GM19455 (cell line): Measurements from ENCODE around the gene BLID.

Experiments used
- ATAC-seq: cut with Tn5 transposase; IDR thresholded peaks from one replicate; pipeline ENCODE4 v1.9.1; 2021; ENCODE audit not compliant: unreplicated experiment

BLID gene

GRCh38 chr11:122107045-122107444 lies 9.0 kb downstream of the BLID start:
- no peak for ATAC-seq

DNA sequence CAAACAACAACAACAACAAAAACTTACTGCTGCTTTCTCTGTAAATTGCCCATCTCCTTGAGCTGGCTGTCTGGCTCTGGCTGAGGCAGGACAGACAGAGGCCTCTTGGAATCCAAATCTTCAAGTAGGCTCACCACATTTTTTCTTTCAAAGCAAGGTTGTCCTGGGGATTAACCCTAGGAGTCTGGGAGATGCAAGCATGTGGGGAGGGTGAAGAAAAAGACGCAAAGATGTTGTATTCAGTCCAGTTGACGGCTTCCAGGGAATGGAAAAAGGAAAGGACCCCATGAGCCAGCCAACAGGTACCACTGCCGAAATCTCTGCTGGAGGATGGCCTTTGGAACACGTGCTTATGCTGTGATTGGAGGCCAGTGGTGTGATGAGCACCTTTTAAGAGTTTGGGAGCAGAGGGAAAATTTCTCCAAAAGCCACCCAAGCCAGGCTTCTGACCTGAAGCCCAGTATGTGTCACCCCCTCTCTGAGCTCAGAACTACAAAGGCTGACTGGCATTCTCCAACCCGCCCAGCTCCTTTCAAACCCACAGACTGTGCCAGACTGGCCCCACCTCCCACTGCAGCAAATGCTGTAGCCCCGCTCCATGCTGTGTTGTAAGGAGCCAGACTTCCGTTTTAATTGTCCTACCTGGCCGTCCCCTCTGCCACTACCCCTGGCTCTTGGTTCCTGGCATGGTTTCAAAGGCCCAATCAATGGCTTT lies 10.8 kb downstream of the BLID start:
- no peak for ATAC-seq

DNA sequence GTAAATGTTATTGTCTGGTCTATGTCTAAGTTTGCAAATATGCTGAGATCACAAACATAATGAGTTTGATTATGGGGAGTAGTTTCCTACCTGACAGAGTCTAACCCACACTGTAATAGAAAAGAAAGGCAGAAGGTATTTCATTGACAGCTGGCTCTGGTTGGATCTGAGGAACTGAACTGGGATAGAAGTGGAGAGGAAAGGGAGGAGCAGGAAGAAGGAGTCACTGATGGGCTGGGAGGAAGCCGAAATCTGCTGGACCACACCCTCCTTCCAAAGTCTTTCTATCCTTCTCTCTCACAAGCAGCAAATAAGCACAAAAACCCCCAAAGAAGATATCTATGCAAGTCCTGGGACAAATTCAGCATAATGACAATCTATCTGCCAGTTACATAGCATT lies 11.7 kb downstream of the BLID start:
- ATAC-seq: no peak

- no peak for ATAC-seq
Observed at GRCh38 chr11:122103726-122104125, 12.3 kb downstream of the BLID start.

DNA sequence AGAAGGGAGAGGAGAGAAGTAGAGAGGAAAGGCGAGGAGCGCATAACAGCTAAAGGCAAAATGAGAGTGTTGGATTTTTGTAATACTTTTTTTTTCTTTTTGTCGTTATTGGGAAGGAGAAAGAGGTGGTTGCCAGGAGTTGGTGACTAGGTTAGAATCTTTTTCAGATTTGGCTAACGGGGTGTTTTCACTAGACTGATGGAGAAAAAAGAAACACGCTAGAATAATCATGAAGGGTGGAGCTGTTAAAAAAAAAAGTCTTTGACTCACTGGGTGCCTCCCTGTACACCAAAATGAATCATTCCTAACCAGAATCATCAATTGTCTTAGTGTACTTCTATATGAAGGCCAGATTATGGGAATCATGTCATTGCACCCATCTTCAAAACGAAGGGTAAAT lies 12.7 kb downstream of the BLID start:
- ATAC-seq: no peak

GRCh38 chr11:122102426-122102825 lies 13.6 kb downstream of the BLID start:
- no peak for ATAC-seq

GRCh38 chr11:122101625-122102291 lies 14.3 kb downstream of the BLID start:
- no peak for ATAC-seq

- ATAC-seq: no peak
Observed at GRCh38 chr11:122100756-122101080, 15.3 kb downstream of the BLID start.

DNA sequence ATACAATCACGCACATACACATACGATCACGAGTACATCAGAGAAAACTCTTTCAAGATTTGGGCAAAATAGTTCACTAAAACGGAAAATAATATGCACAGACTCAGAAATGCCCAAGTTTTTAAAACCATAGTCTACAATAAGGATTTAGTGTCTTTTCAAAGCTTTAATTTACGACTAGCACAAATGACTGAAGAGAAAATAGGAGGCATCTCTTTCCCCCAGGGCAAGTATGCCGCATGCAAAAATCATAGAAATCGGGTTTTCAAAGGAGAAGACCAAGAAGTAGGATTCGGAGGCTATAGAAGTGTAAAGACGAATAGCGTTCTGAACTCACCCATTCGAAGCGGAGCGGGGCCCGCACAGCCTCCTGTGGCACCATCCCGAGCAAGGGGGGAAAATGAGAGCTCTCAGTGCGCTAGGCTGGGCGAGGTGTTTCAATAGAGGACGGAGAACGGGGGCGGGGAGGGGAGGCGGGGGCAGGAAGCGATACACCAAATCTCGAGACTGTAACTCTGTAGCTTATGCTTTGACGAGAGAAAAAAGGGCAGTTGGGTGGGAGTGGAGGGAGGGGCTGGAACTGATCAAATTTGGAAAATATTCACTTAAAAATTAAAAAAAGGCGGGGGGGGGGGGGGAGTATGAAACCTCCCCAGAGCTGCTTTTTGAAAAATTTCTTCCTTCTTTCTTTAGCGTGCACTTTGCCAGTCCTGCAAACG lies 15.8 kb downstream of the BLID start:
- no peak for ATAC-seq

- ATAC-seq: no peak
Observed at GRCh38 chr11:122099374-122100036, 16.5 kb downstream of the BLID start.

DNA sequence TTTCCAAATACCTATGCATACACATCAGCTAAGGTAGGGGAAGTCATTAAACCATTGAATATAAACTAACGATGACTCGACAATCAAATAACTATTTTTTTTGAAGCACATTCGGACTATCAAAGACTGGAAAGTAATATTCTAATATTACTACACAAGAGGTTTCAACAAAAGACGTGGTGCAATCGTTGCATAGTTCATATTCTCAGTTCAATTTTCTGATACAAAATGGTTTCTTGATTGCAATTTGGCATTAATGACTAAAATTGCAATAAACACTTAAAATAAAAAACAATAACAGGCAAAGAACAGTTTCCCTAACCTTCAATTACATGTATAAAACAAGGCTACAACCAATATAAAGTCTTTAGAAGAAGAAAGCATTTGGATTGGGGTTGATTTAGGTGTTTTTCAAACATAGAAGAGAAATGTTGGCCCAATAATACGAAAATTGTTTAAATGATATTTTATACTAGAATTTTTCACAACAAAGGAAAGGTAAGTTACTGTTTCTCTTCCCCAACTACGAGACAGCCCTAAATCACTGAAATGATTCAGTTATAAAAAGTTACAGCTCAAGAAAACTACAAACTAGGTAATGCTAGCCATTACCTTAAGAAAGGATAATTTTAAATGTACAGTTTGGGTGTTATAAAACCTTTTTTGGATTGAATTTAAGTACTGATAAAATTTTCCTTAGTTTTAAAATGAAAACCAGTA lies 17.6 kb downstream of the BLID start:
- ATAC-seq: no peak

- ATAC-seq: no peak
Observed at GRCh38 chr11:122097419-122098001, 18.5 kb downstream of the BLID start.

DNA sequence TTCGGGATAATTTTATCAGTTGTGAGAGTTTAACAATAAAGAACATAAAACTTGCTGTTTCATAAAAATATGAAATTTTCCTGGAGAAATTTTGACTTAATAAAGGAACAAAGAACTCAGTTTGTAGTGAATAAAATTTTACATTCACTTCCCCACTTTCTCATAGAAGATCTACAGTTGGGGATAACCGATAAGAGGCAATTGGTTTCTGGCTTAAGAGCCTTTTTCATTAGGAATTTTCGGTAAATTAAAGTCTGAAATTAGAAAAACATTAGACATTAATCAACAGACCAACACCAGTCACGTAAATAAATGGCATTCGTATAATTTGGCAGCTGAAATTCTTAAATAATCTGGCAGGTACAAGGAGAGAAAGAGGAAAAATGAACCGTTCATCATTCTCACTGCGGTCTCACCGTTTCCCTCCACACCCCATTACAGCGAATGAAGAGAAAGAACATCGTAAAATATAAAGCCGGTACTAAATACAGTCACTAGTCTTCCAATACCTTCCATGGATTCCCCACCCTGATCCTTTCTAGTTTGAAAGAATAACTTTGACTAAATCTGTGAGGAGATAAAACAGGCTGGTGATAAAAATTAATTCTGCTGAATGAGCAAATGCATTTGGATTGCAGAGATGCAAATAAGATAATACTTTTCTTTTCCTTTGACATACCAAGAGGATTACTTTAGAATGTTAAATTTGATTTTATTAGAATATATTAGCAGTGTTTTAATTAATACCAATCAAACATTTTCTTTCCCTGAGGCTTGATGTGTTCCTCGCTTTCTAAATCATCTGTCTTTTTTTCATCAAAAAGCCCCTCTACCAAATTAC lies 19.5 kb downstream of the BLID start:
- ATAC-seq: no peak

GRCh38 chr11:122095681-122096262 lies 20.2 kb downstream of the BLID start:
- ATAC-seq: no peak

- no peak for ATAC-seq
Observed at GRCh38 chr11:122094836-122095235, 21.2 kb downstream of the BLID start.

GRCh38 chr11:122093731-122094275 lies 22.2 kb downstream of the BLID start:
- no peak for ATAC-seq

GRCh38 chr11:122091835-122092234 lies 24.2 kb downstream of the BLID start:
- ATAC-seq: no peak

- no peak for ATAC-seq
Observed at GRCh38 chr11:122089111-122089510, 26.9 kb downstream of the BLID start.

DNA sequence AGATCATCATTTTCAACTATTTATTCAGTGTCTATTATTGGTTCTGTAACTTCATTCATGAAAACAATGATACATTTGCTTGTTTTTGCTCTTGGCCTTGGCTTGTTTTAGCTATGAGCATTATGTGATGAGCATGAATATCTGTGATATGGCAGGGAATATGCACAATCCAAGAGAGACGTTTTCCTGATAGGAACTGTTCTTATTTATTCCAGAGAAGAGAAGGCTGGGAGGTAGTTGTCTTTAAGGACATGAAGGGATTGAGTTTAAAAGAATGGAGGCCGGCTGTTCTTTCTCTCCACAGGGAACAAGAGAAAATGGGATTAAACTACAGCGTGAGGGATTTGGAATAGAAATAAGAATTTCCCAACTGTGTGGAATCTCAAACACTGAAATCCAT lies 30.3 kb downstream of the BLID start:
- no peak for ATAC-seq
